A673 (cell line): ENCODE measurements around the gene KRT86. TPM values are rescaled to one million over a fixed set of nuclear protein-coding genes. Genes with fewer than 3 reads are reported as not detected.

Source experiments
- BruUV-seq: library from RNA; stranded (reverse); fragments of 400-500 nt; replicated peaks from 2 replicates; lab custom pipeline; 2021; lab: Mats Ljungman, UMichigan
- CTCF ChIA-PET: fragments of 300-600 bp; sonication (Branson Sonifier 250); formaldehyde crosslinking; loops from one replicate; lab custom pipeline; 2022; ENCODE audit warnings: antibody characterized with exemption; lab: Charles Lee
- POLR2A ChIA-PET: fragments of 300-600 bp; sonication (Branson Sonifier 250); formaldehyde crosslinking; loops from one replicate; lab custom pipeline; 2022; ENCODE audit warnings: antibody characterized with exemption; ENCODE audit not compliant: low non-redundant PET; lab: Charles Lee
- DNase-seq: peaks from one replicate; pipeline ENCODE4 v3.0.0-alpha.2; 2015; ENCODE audit warnings: low spot score
- H3K27ac ChIP-seq: fragments of 200-600 bp; sonication (generic); 2 replicates; pipeline ENCODE4 v1.5.1; 2016; ENCODE audit warnings: mixed run types, low read depth, mild to moderate bottlenecking, mixed read lengths, antibody characterized with exemption, low read length; ENCODE audit not compliant: poor library complexity, severe bottlenecking
- H3K27me3 ChIP-seq: fragments of 200-600 bp; sonication (generic); replicated peaks from 2 replicates; pipeline ENCODE4 v1.6.1; 2017; ENCODE audit warnings: mixed run types, low read depth, mild to moderate bottlenecking, mixed read lengths, antibody characterized with exemption, low read length; ENCODE audit not compliant: insufficient read depth, poor library complexity
- H3K36me3 ChIP-seq: fragments of 200-600 bp; sonication (generic); 2 replicates; pipeline ENCODE4 v1.6.1; 2016; ENCODE audit warnings: mixed run types, mild to moderate bottlenecking, mixed read lengths, antibody characterized with exemption, low read length; ENCODE audit not compliant: insufficient read depth, poor library complexity, severe bottlenecking
- H3K4me1 ChIP-seq: fragments of 200-600 bp; sonication (generic); 2 replicates; pipeline ENCODE4 v1.6.1; 2017; ENCODE audit warnings: mixed run types, mild to moderate bottlenecking, mixed read lengths, antibody characterized with exemption, low read length; ENCODE audit not compliant: insufficient read depth, poor library complexity, severe bottlenecking
- H3K4me3 ChIP-seq: fragments of 200-600 bp; sonication (generic); 2 replicates; pipeline ENCODE4 v1.5.1; 2016; ENCODE audit warnings: low read depth, mixed run types, mild to moderate bottlenecking, mixed read lengths, low read length; ENCODE audit not compliant: poor library complexity, severe bottlenecking
- H3K9me3 ChIP-seq: fragments of 200-600 bp; sonication (generic); 2 replicates; pipeline ENCODE4 v1.6.1; 2016; ENCODE audit warnings: mixed run types, low read depth, mild to moderate bottlenecking, mixed read lengths, antibody characterized with exemption, low read length; ENCODE audit not compliant: poor library complexity, severe bottlenecking
- EZH2 ChIP-seq: fragments of 200-600 bp; sonication (generic); IDR thresholded peaks from 2 replicates; pipeline ENCODE4 v1.6.1; 2017; ENCODE audit warnings: borderline replicate concordance, low read depth, mild to moderate bottlenecking, mixed read lengths, antibody characterized with exemption, low read length; ENCODE audit not compliant: poor library complexity, severe bottlenecking
- intact Hi-C: fragments of 100-400 bp; cut with micrococcal nuclease; formaldehyde crosslinking; loops from one replicate; pipeline ENCODE4 v1.10.0; 2022; ENCODE audit not compliant: unreplicated experiment
- total RNA-seq: library from RNA; stranded (reverse); gene quantifications from 2 replicates; pipeline ENCODE4 v1.2.3, GENCODE V29; 2021
- TF ChIP-seq, protein P1 (sequence below): fragments of 300-800, 200-600 bp; sonication (generic); conservative IDR thresholded peaks from 2 replicates; pipeline ENCODE4 v1.5.1; 2017; ENCODE audit warnings: low read depth, mild to moderate bottlenecking, antibody characterized with exemption, low read length, moderate library complexity, mixed read lengths

The KRT86 gene
- total RNA-seq, 1 experiment from 2014 or later: not detected

DNA sequence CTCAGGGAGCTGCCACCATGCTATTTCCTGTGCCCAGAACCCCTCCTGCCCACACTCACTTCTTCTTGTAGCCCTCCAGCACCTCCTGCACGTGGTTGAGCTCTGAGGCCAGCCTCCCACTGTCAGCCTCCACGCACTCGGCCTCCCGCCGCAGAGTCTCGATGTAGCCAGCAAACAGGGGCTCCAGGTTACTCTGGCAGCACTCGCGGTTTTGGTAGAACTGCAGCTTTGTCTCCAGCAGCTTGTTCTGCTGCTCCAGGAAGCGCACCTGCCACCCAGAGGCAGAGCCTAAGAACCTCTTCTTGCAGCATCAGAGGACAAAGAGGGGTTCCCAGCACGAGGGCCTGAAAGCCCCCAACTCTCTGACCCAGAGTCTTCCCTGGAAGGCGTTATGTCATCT lies 44.7 kb downstream of the KRT86 start:
- Histone ChIP-seq H3K27ac (no peak overlapping the region), H3K36me3 (no peaks in the 10 kb centered on the region), H3K9me3 (no peaks in the 10 kb centered on the region), H3K4me1 (no peaks in the 10 kb centered on the region), H3K4me3 (no peak overlapping the region), H3K27me3 (no peaks in the 10 kb centered on the region)
- ChIA-PET CTCF (interaction anchor here (0.6 to 0.7 kb wide), 3 partner anchors 9 to 507 kb away, joined by 3 to 7 read pairs (median 3); no protein-coding TSS in a partner anchor), POLR2A (no interaction called here)
- no peak for DNase-seq
- intact Hi-C loops: no loop called here
- TF ChIP-seq, protein P1, sequence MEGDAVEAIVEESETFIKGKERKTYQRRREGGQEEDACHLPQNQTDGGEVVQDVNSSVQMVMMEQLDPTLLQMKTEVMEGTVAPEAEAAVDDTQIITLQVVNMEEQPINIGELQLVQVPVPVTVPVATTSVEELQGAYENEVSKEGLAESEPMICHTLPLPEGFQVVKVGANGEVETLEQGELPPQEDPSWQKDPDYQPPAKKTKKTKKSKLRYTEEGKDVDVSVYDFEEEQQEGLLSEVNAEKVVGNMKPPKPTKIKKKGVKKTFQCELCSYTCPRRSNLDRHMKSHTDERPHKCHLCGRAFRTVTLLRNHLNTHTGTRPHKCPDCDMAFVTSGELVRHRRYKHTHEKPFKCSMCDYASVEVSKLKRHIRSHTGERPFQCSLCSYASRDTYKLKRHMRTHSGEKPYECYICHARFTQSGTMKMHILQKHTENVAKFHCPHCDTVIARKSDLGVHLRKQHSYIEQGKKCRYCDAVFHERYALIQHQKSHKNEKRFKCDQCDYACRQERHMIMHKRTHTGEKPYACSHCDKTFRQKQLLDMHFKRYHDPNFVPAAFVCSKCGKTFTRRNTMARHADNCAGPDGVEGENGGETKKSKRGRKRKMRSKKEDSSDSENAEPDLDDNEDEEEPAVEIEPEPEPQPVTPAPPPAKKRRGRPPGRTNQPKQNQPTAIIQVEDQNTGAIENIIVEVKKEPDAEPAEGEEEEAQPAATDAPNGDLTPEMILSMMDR: no peak
- no peak for TF ChIP-seq EZH2
- no TSS peak for BruUV-seq

DNA sequence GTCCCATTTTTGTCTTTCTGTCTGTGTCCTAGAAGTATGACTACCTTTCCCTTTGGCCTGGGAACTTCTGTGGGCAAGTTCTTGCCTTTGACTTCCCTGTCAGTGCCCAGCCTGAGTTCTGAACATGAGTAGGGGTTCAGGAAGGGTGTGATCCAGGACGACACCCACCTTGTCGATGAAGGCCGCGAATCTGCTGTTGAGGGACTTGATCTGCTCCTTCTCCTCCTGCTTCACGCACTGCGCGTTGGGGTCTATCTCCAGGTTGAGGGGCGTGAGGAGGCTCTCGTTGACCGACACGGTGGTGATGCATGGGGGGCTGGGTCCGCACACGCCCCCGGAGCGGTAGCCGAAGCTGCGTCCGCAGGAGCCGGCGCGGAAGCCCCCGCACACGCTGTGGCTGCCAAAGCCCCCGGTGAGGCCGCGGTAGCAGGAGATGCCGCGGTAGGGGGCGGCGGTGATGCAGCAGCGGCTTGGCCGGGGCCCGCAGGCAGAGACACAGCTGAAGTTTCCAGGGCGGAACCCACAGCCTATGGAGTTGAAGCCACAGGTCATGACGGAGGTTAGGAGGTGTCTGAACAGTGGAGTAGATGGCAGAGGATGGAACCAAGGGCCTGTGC lies 46.4 kb downstream of the KRT86 start, which contains the start of gene KRT83:
TSS of gene KRT83 (minus strand) at position 615 of the 617 bp plus-strand sequence. CDS start at position 552, 63 bp downstream.
- intact Hi-C loops: no loop called here
- Histone ChIP-seq H3K27ac (no peak within 1 kb of the TSS), H3K9me3 (no peaks in the 10 kb centered on the region), H3K36me3 (no peaks in the 10 kb centered on the region), H3K27me3 (no peaks in the 10 kb centered on the region), H3K4me3 (no peak within 1 kb of the TSS), H3K4me1 (no peaks in the 10 kb centered on the region)
- no TSS peak for BruUV-seq
- TF ChIP-seq, protein P1: no peak
- TF ChIP-seq EZH2: no peak
- CTCF ChIA-PET: no interaction called here
- POLR2A ChIA-PET: no interaction called here
- DNase-seq: no peak

DNA sequence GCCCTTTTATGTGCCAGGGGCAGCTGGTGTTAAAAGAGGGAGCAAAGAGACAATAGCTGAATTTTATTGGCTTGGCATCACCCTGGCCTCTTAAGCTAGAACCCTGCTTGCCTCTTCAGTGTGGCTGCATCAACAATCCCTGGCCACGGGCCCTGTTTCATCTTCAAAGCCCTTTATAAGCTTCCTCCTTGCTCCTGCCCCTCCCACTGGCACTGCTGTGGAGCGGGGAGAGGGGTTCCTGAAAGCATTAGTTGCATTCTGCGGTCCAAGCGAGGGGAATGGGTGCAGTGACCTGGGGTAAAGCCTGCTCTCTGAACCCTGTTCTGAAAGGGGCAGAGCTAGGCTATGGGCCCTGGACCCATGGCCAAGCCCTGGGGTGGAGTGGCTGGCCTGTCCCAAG lies 47.0 kb downstream of the KRT86 start:
- ChIA-PET CTCF (no interaction called here), POLR2A (no interaction called here)
- BruUV-seq: no TSS peak
- H3K27me3 ChIP-seq: no peaks in the 10 kb centered on the region
- no peak overlapping the region for H3K27ac ChIP-seq
- intact Hi-C loops: no loop called here
- H3K9me3 ChIP-seq: no peaks in the 10 kb centered on the region
- no peaks in the 10 kb centered on the region for H3K4me1 ChIP-seq
- H3K4me3 ChIP-seq: no peak overlapping the region
- H3K36me3 ChIP-seq: no peaks in the 10 kb centered on the region
- no peak for DNase-seq
- TF ChIP-seq, protein P1: no peak
- no peak for TF ChIP-seq EZH2
